Superior temporal gyrus (tissue), 1 donor: Measurements from ENCODE around the gene SDR42E2.
"Not testable (repeated sequence)": the region's sequence is repeated elsewhere in the genome, so short reads cannot be mapped to it uniquely, and the experiment has no call there.

Experiments
- DNase-seq: peaks from one replicate; pipeline ENCODE4 v3.0.0-alpha.2; 2016; ENCODE audit errors: extremely low spot score

The SDR42E2 gene

DNA sequence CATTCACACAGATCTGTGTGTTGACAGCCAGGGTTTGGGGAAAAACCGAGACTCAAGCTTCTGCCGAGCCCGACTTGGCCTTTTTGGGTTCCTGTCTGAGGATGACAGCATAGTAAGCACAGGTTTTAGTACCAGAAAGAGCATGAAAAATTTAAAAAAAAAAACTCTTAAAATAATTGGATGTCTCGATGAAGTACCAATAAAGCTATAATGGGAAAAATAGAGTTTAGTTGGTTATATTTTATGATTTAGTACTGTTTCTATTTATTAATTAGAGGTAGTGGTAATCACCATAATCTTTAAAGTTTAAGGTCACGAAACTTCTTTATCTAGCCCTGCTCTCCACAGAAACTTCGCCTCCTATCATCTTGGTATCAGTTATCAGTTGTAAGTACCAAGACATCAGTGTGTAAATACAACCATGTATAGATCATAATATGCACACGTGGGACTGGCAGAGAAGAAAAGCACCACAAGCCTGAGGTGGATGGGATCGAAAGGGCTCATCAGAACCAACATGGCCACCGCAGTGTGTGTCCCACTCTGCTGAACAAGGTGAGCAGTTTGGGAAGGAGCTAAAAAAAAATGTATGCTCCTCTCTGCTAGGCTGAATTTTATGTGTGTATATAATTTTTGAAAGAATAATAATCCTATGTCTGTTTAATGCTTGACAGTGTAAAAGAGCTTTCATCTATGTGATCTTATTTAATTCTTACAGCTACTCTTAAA is 29.4 kb downstream of the SDR42E2 start:
- peak; percentile 73 for DNase-seq

DNA sequence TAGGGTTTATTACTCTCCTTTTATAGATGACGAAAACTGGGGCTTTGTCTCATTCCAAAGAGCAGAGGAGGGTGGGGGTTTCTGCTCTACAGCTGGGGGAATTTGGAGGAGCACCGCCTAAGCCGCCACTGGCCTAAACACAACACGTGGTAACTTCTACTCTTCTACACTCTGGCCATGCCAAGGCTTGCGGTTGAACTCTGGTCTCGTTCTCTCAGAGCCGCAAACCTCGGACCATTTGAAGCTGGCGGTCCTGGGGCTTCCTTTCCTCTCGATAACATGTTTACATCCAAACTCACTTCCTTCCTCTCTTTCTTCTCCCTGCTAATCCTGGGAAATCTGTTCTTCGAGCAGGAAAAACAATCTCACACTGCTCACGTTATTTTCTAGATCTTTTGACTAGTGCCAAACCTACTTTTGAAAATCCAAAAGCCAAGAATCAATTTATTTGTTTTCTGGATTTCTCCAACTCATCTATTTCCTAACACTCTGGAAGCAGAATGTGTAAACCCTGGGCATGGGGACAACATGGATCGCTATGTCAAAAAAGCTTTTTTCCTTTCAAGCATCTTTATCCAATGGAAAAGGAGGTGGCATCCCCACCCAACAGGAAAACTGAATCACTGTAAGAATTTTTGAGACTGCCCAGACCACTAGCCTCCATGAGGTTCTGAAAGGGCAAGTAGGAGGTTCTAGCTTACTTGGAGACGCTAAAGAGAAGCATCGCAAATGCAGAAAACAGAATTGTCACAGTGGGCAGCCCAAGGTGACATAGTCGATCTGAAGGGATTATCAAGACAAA is 30.2 kb downstream of the SDR42E2 start:
- peak; percentile 64 for DNase-seq

DNA sequence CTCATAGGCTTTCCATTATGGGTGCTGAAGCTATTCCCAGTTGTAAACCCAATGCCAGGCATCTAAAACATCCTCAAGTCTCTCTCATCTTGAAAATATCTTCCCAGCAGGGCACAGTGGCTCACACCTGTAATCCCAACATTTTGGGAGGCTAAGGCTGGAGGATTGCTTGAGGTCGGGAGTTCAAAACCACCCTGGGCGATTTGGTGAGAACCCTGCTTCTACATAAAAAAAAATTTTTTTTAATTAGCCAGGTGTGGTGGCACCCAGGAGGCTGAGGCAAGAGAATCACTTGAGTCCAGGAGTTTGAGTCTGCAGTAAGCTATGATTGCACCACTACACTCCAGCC is 30.7 kb downstream of the SDR42E2 start:
- no peak for DNase-seq

DNA sequence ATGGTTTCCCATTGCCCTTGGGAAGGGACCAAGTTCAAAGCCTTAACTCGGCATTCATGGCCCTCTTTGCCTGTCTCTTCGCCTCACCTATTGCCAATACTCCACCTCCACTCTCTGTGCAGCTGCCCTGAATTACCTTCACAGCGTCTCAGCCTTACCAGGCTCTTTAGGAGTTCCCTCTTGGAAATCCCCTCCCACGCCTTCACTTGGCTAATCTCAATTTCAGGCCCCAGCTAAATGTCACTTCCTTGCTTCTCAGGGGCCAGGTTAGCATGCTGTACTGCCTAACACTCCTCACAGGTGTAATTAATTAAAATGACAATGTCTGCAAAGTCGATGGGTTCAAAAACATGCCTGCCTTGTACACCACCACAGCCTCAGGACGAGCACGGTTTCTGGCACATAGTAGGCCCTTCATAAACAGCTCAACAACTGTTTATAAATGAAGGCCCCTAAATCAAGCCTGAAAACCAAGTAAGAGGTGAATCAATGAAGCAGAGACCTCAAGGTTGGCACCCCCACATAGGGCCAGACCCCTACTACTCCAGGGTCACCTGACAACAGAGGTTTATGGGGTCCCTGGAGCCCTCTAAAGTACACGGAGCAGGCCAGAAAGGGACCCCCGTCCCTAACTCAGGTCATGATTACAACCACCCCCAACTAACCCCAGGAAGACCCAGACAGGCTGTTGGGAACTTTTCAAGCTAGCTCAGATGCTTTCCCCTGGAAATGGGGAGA is 32.6 kb downstream of the SDR42E2 start:
- DNase-seq, result no peak

DNA sequence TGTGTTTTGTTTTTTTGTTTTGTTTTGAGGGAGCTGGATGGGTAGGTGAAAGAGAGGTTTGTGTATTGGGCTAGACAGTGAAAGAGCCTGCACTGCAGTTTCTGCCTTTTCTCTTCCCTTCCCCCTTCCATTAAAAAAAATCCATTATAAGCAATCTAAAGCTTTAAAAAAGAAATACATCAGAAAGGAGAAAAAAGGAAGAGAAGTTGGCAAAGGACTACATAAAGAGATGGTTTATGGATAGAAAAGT is 33.1 kb downstream of the SDR42E2 start:
- DNase-seq, result no peak

DNA sequence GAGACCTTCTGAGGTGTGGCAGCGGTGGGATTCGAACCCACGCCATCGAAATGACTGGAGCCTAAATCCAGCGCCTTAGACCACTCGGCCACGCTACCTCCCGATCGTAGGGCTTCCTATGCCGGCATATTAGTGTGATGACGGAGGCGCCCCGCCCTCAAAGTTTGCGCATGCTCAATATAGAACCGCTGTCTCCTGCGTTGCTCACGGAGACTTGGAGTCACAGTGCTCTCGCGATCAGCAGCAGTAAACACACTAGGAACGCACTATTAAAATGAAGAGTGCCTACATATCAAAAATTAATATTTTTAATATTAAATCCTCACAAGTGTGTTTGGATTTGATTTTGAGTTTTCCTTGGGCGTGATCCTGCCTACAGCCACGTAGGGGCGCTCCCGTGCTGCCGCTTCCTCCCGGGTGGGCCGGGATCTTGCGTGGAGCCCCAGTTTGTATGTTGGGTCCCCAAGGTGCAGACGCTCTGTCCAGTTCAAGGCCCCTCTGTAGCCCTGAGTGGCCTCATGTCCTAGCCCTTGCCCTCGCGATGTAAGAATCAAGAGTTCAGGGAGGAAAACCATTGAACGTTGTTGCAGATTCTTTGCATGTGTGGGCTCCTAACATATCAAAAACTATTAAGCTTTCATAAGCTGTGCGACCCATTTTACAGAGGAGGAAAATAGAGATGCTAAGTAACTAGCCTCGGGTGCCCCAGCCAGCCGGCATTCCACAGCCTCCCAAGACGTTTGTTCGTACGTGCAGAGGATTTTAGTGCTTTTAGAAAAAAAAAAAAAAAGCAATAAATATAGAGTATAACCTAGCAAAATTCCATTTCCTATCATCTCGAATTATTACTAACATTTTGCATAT is 33.6 kb downstream of the SDR42E2 start:
- DNase-seq, result peak; percentile 99

DNA sequence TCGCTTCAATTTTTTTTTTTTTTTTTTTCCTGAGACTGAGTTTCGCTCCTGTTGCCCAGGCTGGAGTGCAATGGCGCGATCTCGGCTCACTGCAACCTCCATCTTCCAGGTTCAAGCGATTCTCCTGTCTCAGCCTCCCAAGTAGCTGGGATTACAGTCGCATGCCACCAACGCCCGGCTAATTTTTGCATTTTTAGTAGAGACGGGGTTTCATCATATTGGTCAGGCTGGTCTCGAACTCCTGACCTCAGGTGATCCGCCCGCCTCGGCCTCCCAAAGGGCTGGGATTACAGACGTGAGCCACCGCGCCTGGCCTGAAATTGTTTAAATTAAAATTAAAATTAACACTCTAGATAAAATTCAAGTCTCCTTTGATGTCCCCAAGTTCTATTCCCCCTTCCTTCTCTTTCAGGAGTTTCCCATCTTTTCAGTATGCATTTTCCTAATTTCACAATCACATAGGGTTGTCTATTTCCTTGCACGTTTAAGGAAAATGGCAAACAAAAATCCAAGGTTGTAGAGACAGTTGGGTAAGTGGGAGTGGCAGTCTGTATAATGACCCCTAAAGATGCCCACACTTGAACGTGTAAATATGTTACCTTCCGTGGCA is 34.4 kb downstream of the SDR42E2 start:
- DNase-seq, result not testable (repeated sequence)

DNA sequence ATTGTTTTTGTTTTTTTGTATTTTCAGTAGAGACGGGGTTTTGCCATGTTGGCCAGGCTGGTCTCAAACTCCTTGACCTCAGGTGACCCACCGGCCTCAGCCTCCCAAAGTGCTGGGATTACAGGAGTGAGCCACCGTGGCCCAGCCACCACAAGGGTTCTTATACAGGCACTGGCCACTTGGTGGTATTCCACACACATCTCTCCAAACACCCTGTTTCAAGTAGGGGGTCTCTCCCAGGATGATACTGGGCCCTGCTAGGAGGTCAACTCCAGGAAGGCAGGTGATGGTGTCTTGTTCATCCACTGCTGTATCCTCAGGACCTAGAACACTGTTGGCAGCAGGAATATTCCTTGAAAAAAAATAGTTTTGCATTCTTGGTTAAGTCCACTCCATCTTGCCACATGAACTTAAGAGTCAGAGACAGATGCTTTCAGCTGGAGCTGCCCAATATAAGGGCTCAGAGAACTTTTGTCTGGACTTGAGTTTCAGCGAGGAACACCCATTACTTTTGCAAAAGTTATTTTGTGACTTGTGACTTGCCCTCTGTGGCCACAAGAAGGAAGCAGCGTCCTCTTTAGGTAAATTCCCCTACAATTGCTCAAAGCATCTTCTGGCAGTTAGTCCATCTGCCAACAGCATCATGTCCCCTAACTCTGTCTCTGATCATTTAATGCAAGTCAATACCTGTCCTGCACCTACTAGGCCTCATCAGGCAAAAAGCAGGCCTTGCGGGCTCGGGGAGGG is 36.4 kb downstream of the SDR42E2 start:
- DNase-seq, result no peak

DNA sequence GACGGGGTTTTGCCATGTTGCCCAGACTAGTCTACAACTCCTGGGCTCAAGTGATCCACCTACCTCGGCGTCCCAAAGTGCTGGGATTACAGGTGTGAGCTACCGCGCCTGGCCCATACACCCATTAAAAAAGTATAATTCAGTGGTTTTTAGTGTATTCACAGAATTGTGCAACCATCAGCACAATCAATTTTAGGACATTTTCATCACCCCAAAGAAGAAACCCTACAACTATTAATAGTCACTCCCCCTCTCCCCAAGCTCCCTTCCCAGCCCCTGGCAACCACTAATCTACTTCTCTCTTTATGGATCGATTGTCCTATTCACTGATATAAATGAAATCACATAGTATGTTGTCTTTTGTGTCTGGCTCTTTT is 39.9 kb downstream of the SDR42E2 start:
- DNase-seq, result no peak

DNA sequence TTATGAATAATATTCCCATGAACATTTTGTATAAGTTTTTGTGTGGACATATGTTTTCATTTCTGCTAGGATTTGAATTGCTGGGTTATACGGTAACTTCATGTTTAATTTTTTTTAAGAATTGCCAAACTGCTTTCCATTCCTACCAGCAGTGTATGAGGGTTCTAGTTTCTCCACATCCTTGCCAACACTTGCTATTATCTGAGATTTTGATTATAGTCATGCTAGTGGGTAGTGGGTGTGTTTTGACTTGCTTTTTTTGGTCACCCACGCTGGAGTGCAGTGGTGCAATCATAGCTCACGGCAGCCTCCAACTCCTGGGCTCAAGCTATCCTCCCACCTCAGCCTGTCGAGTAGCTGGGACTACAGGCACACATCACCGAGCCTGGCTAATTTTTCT is 40.8 kb downstream of the SDR42E2 start:
- DNase-seq, result no peak

DNA sequence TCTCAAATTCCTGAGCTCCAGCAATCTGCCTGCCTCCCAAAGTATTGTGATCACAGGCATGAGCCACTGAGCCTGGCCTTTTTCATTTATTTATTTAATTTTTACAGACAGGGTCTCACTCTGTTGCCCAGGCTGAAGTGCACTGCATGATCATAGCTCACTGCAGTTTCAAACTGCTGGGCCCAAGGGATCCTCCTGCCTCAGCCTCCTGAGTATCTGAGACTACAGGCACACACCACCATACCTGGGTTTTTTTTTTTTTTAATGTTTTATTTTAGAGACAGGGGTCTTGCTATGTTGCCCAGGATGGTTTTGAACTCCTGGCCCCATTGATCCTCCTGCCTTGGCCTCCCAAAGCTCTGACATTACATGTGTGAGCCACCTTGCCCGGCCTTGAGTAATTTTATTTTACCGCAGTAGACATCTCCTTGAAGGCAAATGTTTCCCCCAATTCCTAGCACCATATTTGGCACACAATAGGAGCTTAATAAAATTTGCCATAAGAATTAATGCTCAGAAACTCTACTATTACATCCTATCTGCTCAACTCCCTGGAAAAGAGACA is 41.9 kb downstream of the SDR42E2 start:
- DNase-seq, result no peak

DNA sequence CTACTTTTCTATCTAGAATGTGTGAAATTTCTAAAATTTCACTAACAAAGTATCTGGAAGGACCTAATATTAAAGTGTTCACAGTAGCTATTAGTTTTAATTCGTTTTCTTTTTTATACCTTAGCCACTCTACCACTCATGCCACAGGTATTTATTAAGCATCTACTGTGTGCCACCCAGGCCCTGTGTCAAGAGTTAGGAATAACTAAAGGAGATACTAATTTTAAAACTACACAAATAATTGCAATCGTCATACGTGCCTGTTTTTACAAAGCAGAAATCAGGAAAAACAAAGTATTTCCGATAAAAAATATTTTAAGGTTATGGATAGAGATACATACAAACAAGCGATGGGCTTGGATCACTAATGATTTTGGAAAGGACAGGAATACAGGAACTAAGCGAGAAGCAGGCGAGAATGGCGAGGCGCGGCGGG is 43.3 kb downstream of the SDR42E2 start:
- no peak for DNase-seq

DNA sequence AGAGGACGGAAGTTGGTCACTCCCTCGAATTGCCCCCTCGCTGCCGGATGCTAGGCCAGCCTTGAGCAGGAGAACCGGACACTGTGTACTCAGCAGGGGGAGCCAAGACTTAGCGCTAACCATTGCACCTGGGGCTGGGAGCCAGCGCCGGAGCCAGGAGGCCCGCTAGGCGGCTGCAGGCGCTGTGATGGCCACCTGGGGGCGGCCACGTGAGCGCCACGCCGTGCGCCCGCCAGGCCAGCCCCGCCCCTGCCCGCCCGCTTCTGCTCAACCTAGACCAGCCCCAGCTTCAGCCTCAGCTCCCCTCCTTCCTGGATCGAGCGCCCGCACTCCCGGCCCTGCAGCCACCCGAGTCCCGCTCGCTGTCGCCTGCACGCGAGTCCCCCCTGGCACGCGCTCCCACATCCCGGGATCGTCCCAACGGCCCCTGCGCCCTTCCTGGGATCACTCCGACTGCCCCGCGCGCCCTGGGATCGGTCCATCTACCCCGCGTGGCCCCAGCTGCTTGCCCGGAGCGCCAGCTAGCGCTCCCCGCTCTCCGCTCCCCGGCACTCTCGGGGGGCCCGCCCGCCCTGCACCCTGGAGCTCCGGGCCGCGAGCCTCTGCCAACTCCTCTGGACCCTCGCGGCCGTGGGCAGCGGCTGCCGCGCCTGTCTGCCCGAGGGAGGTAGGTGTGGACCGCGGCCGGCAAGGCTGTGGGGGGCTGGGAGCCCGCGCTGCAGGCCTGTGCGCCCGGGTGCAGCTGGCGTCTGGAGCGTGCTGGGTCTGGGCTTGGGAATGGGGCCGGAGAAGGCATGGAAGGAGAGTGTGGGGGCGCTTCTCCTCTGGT is 43.9 kb downstream of the SDR42E2 start, which contains the start of gene EEF2K:
TSS of gene EEF2K (plus strand) at position 266 of the 829 bp plus-strand sequence. CDS start 19,452 bp downstream, outside the sequence.
- peak; percentile 86 for DNase-seq

DNA sequence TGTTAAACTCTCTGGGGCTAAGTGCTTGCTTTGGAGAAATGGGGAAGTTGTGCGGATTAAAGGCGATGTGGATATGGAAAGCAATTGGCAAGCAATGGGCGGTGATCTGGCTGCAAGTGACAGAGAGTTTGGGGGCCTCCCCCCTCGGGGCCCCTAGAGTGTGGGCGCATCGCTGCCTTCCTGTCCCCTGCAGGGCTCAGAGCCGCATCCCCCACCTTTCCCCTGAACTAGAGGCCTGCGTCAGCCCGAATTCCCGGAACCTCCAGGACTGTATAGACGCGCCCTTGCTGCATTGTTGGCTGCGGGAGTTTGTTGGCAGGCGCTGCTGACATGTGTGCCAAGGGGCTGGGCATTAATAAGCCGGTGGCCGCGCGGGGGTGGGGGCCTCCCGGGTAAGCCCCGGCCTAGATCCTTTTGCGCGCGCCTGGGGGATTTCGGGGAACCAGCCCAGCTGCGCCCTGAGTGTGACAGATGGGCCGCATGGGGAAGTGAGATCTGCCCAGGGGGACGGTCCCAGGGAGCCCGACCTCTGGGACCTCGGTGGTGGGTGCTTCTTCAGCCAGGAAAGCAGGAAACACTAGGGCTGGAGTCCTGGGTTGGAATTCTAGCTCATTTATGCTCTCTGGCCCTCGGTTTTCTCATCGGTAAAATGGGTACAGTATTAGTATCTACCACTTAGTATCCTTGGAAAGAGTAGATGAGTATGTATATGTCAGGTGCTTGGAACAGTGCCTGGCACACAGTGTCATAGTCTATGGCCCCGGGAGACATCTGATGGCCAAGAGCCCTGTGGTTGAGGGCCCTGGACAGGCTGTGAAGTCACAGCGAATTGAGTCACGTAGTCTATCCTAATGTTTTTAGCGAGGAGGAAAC is 44.8 kb downstream of the SDR42E2 start:
- peak; percentile 48 for DNase-seq

DNA sequence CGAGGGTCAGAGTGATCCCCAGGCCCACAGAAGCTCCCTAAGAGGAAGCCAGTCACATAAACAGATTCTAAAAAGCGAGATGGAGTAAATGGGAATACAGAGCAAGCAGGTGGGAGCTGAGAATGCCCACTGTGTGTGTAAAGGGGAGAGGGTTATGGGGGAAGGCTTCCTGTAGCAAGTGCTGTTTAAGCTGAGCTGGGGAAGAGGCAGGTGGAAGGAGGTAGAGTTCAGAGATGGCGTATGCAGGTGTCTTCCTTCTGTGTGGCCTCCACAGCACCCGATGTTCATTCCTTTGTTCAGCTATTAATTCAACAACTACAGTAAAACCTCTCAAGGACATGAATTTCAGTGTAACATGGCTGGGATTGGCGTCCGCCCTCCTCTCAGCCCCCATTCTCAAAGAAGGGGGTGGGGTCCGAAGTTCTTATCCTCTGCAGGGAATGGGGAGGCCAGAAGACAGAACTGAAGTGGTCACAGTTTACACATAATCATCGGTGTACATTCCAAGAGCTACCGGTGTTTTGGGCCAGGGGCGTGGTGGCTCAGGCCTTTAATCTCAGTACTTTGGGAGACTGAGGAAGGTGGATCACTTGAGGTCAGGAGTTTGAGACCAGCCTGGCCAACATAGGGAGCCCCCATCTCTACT is 45.5 kb downstream of the SDR42E2 start:
- DNase-seq, result no peak

DNA sequence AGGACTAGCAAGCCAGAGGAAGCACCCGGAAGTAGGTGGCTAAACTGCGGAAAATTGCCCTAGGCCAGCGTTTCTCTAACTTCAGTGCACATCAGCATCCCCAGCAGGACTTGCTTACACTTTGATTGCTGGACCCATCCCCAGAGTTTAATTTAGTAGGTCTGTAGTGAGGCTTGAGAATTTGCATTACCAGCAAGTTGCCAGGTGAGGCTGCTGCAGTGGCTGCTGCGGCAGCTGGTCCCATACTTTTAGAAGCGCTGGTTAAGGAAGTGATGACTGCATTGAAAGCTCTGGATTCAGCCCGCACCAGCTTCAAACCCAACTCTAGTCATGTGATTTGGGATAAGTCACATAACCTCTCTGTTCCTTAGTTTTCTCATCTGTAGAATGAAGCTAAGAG is 48.0 kb downstream of the SDR42E2 start:
- no peak for DNase-seq

DNA sequence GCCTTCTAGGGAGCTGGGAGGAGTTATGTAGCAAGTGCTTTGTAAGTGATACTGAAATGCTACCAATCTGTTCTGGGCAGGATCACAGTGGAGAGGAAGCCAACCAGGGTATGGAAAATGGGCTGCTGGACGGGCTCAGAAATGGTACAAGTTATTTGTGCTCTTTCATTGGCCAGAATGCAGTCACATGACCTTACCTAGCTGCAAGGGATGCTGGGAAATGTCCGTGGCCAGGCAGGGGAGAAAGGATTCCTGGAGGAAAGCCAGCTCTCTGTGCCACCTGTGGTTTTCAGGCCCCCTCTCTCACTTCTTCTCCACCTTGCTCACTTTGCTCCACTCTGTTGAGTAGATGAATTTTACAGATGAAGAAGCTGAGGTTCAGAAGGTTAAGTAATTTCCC is 48.5 kb downstream of the SDR42E2 start:
- DNase-seq, result no peak

DNA sequence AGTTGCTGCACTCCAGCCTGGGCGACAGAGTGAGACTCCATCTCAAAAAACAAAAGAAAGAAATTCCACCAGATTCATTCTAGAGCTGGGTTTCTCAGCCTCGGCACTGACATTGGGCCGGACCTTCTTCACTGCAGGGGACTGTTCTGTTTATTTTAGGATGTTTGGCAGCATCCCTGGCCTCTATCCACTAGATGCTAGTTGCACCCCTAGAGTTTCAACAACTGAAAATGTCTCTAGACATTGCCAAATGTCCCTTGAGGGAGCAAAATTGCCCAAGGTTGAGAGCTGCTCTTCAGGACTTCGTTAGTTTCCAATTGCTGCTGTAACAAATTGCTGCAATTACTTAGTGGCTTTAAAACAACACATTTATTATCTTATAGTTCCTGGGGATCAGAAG is 50.9 kb downstream of the SDR42E2 start:
- no peak for DNase-seq
